ENCODE results near the gene PXYLP1. TPM values are rescaled to one million over a fixed set of nuclear protein-coding genes. Genes with fewer than 3 reads are reported as not detected.

Gene PXYLP1
- total RNA-seq, 1 experiment from 2014 or later = 16.7 TPM

GRCh38 chr3:141335531-141336061 lies 104.0 kb downstream of the PXYLP1 start:
- DNase-seq = no peak

GRCh38 chr3:141336672-141337522 lies 105.3 kb downstream of the PXYLP1 start:
- no peaks in the 10 kb centered on the region for H3K36me3 ChIP-seq (replicated peaks; ENCODE audit: control insufficient read depth, insufficient read depth, low read length)
- DNase-seq = no peak
- no peaks in the 10 kb centered on the region for H3K27me3 ChIP-seq (ENCODE audit: control insufficient read depth, insufficient read depth, low read length)
- H3K4me3 ChIP-seq (ENCODE audit: insufficient read depth, low read depth, low read length) = no peak overlapping the region

More at GRCh38 chr3:141335531-141336061, 104.0 kb downstream of the PXYLP1 start:
- H3K36me3 ChIP-seq (replicated peaks; ENCODE audit: control insufficient read depth, insufficient read depth, low read length) = no peaks in the 10 kb centered on the region
- H3K4me3 ChIP-seq (ENCODE audit: insufficient read depth, low read depth, low read length) = no peak overlapping the region
- no peaks in the 10 kb centered on the region for H3K27me3 ChIP-seq (ENCODE audit: control insufficient read depth, insufficient read depth, low read length)

- no peak overlapping the region for H3K4me3 ChIP-seq (ENCODE audit: insufficient read depth, low read depth, low read length)
- DNase-seq = no peak
- H3K27me3 ChIP-seq (ENCODE audit: control insufficient read depth, insufficient read depth, low read length) = no peaks in the 10 kb centered on the region
- H3K36me3 ChIP-seq (replicated peaks; ENCODE audit: control insufficient read depth, insufficient read depth, low read length) = no peaks in the 10 kb centered on the region
Measured at GRCh38 chr3:141337523-141337854, 105.9 kb downstream of the PXYLP1 start.

GRCh38 chr3:141337991-141338390 lies 106.4 kb downstream of the PXYLP1 start:
- Histone ChIP-seq H3K36me3 (replicated peaks; ENCODE audit: control insufficient read depth, insufficient read depth, low read length) (no peaks in the 10 kb centered on the region), H3K4me3 (ENCODE audit: insufficient read depth, low read depth, low read length) (no peak overlapping the region), H3K27me3 (ENCODE audit: control insufficient read depth, insufficient read depth, low read length) (no peaks in the 10 kb centered on the region)
- DNase-seq = no peak

GRCh38 chr3:141338881-141339280 lies 107.3 kb downstream of the PXYLP1 start:
- no peak overlapping the region for H3K4me3 ChIP-seq (ENCODE audit: insufficient read depth, low read depth, low read length)
- no peak for DNase-seq
- H3K36me3 ChIP-seq (replicated peaks; ENCODE audit: control insufficient read depth, insufficient read depth, low read length) = no peaks in the 10 kb centered on the region
- no peaks in the 10 kb centered on the region for H3K27me3 ChIP-seq (ENCODE audit: control insufficient read depth, insufficient read depth, low read length)

GRCh38 chr3:141341536-141341935 lies 109.9 kb downstream of the PXYLP1 start:
- no peak for DNase-seq
- Histone ChIP-seq H3K27me3 (ENCODE audit: control insufficient read depth, insufficient read depth, low read length) (no peaks in the 10 kb centered on the region), H3K36me3 (replicated peaks; ENCODE audit: control insufficient read depth, insufficient read depth, low read length) (no peaks in the 10 kb centered on the region), H3K4me3 (ENCODE audit: insufficient read depth, low read depth, low read length) (no peak overlapping the region)

GRCh38 chr3:141342386-141342785 lies 110.8 kb downstream of the PXYLP1 start:
- DNase-seq = no peak
- Histone ChIP-seq H3K27me3 (ENCODE audit: control insufficient read depth, insufficient read depth, low read length) (no peaks in the 10 kb centered on the region), H3K36me3 (replicated peaks; ENCODE audit: control insufficient read depth, insufficient read depth, low read length) (no peaks in the 10 kb centered on the region), H3K4me3 (ENCODE audit: insufficient read depth, low read depth, low read length) (no peak overlapping the region)

- Histone ChIP-seq H3K36me3 (replicated peaks; ENCODE audit: control insufficient read depth, insufficient read depth, low read length) (no peaks in the 10 kb centered on the region), H3K27me3 (ENCODE audit: control insufficient read depth, insufficient read depth, low read length) (no peaks in the 10 kb centered on the region), H3K4me3 (ENCODE audit: insufficient read depth, low read depth, low read length) (no peak overlapping the region)
- DNase-seq = no peak
Measured at GRCh38 chr3:141343077-141343476, 111.5 kb downstream of the PXYLP1 start.

GRCh38 chr3:141343865-141344271 lies 112.2 kb downstream of the PXYLP1 start:
- Histone ChIP-seq H3K27me3 (ENCODE audit: control insufficient read depth, insufficient read depth, low read length) (no peaks in the 10 kb centered on the region), H3K36me3 (replicated peaks; ENCODE audit: control insufficient read depth, insufficient read depth, low read length) (no peaks in the 10 kb centered on the region), H3K4me3 (ENCODE audit: insufficient read depth, low read depth, low read length) (no peak overlapping the region)
- no peak for DNase-seq

Other genes starting within 250 kb of the PXYLP1 start
- gene SPSB4, start 180.5 kb upstream of the PXYLP1 start, total RNA-seq (2014; rRNA removed; shearing (Covaris generic)) = 35.1 and 35.6 TPM in 2 replicates
- gene ZBTB38, start 136.7 kb downstream of the PXYLP1 start, total RNA-seq (2014; rRNA removed; shearing (Covaris generic)) = 6.7 and 9.5 TPM in 2 replicates

Data from H7 (cell line).